HG02885 (cell line): ENCODE measurements around the gene SLC12A8.

ENCODE experiments used
- ATAC-seq: cut with Tn5 transposase; IDR thresholded peaks from one replicate; pipeline ENCODE4 v1.9.1; 2021; ENCODE audit warnings: mild to moderate bottlenecking; ENCODE audit not compliant: unreplicated experiment, poor library complexity

Gene SLC12A8

GRCh38 chr3:125212509-125213363 lies at the start of gene SLC12A8:
Gene SLC12A8, minus strand, starts transcription at chr3:125212748. Its CDS starts 1,399 bp downstream, at chr3:125211349.
- ATAC-seq, result no peak

GRCh38 chr3:125262161-125262560 lies 49.6 kb upstream of the SLC12A8 start:
- ATAC-seq, result no peak

GRCh38 chr3:125261031-125261430 lies 48.5 kb upstream of the SLC12A8 start:
- ATAC-seq, result no peak

- ATAC-seq, result no peak
Observed at GRCh38 chr3:125260158-125260557, 47.6 kb upstream of the SLC12A8 start.

GRCh38 chr3:125257536-125257935 lies 45.0 kb upstream of the SLC12A8 start:
- ATAC-seq, result no peak

- ATAC-seq, result no peak
Observed at GRCh38 chr3:125256675-125257074, 44.1 kb upstream of the SLC12A8 start.

GRCh38 chr3:125250973-125251372 lies 38.4 kb upstream of the SLC12A8 start:
- ATAC-seq, result no peak

GRCh38 chr3:125246237-125246636 lies 33.7 kb upstream of the SLC12A8 start:
- ATAC-seq, result no peak

- ATAC-seq, result no peak
Observed at GRCh38 chr3:125245521-125245920, 33.0 kb upstream of the SLC12A8 start.

- ATAC-seq, result no peak
Observed at GRCh38 chr3:125240496-125240895, 27.9 kb upstream of the SLC12A8 start.

GRCh38 chr3:125239266-125239665 lies 26.7 kb upstream of the SLC12A8 start:
- ATAC-seq, result no peak

- ATAC-seq, result no peak
Observed at GRCh38 chr3:125238759-125239158, 26.2 kb upstream of the SLC12A8 start.

GRCh38 chr3:125236331-125236903 lies 23.9 kb upstream of the SLC12A8 start:
- no peak for ATAC-seq

GRCh38 chr3:125234831-125235230 lies 22.3 kb upstream of the SLC12A8 start:
- no peak for ATAC-seq

- no peak for ATAC-seq
Observed at GRCh38 chr3:125232401-125232800, 19.9 kb upstream of the SLC12A8 start.

GRCh38 chr3:125231895-125232294 lies 19.3 kb upstream of the SLC12A8 start:
- ATAC-seq, result no peak

GRCh38 chr3:125229707-125230106 lies 17.2 kb upstream of the SLC12A8 start:
- ATAC-seq, result no peak

GRCh38 chr3:125229168-125229567 lies 16.6 kb upstream of the SLC12A8 start:
- ATAC-seq, result no peak

- no peak for ATAC-seq
Observed at GRCh38 chr3:125221831-125222230, 9.3 kb upstream of the SLC12A8 start.

- ATAC-seq, result no peak
Observed at GRCh38 chr3:125220727-125221429, 8.3 kb upstream of the SLC12A8 start.

GRCh38 chr3:125220183-125220582 lies 7.6 kb upstream of the SLC12A8 start:
- no peak for ATAC-seq
